Left kidney (tissue), 2 donors: ENCODE results near the gene ZNF106. TPM values are rescaled to one million over a fixed set of nuclear protein-coding genes. Genes with fewer than 3 reads are reported as not detected.

ENCODE experiments used
- DNase-seq: peaks from one replicate; pipeline ENCODE4 v3.0.0-alpha.2; 2013
- polyA plus RNA-seq: library from polyadenylated mRNA; unstranded; fragments of 120-200 nt; gene quantifications from one replicate; pipeline ENCODE4 v1.2.1, GENCODE V29; 2013; ENCODE audit not compliant: insufficient read length

The ZNF106 gene
- polyA plus RNA-seq, 1 donor = 56.5 TPM

DNA sequence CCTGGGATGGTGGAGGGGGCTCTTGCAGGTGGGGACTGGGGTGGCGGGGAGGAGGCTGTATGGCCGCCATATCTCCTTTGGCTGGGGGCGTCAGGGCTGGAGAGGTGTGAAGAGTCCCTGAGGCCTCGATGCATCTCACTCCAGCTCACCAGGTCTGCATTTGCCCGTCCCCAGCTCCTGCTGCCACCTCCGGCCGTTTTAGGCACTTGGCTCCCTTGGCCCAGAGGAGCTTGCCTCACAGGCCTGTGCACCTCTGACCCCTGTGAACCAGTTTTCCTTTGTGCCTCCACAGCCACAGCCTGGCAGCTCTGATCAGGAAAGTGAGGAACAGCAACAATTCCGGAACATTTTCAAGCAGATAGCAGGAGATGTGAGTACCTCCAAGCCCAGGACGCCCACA is 81.9 kb downstream of the ZNF106 start:
- no peak for DNase-seq

DNA sequence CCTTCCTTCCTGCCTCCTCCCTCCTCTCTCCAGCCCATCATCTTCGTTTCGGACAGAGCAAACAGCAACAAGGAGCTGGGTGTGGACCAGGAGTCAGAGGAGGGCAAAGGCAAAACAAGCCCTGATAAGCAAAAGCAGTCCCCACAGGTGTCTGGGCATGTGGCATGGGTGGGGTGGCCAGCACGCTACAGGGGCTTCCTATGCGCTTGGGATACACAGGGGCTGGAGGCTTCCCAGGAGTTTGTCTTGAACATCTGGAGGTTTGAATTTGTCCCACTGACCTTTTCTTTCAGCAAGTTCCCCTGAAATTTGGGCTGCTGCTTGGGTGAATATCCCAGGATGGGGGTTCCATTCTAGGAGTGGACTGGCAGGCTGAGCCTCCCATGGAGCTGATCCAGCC is 82.8 kb downstream of the ZNF106 start:
- DNase-seq = no peak

DNA sequence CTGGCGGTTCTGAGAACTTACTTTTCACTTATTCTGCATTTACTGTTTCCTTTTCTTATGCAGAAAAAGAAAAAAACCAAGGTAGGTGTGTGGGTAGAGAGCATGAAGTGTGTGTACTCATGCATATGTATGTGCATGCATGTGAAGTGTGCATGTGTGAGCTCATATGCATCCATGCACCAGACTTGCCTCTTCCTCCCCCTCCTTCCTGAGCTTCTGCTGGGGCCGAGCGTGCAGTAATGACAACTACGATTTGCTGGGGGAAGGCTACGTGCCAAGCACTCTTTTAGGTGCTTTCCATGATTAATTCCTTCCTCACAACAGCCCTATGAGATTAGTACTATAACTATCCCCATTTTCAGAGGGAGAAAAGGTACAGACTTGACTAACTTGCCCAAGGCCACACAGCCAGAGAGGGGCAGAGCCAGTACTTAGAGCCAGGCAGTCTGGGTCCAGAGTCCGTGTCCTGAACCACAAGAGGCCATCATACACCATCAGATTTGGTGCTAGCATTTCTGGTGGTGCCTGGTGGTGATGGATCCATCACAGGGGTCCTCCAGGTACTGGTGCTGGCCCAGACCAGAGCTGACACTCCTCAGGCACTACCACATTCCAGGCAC is 85.0 kb downstream of the ZNF106 start:
- DNase-seq = no peak

DNA sequence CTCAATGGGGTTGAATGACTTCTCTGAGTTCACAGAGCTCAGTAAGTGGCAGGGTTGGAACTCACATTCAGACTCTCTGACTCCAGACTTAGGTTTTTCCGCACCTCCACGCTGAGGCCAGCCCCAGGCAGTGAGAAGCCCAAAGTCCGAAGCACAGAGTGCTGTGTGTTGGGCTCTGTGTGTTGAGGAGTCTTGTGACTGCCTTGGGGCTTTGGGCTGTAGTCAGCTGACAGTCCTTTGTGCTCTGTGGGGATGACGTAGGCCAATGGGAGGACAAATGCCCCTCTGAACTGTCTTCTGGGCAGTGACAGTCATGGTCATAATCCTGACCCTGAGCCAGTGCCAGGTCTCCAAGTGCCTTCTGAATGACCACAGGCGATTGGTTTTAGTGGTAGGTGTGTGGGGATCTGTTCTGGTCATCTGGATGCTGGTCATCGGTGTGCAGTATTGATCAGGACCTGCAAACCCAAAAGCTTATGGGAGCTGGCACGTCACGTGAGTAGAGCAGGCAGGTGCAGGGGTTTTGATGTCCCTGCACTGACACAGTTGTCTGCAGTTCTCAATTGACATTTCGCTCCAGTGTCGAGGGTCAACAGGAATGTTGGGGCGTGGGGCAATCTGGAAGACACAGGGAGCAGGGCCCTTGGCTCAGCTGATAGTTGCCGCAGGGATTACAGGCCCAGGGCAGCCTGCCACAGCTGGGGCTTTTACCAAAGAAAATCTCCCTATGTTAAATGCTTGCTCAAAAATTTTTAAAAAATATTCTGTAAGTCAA is 86.3 kb downstream of the ZNF106 start:
- no peak for DNase-seq

DNA sequence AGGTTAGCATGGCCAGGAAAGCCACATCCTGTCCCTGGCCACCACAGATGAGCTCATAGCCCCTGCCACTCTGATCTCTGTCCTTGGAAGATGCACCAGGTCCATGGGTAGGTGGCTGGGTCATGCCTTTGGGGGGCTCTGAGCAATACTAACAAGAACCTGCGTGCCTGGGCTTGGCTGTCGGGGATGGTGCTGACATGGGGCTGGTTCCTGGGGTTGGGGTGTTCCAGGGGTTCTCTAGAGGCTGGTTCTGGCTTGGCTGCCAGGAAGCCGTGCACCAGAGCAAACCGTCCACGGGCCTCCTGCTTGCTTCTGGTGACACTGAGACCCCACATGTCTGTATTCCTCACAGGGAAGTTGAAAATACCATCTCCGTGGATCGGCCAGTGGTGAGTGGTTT is 87.6 kb downstream of the ZNF106 start:
- DNase-seq = no peak

DNA sequence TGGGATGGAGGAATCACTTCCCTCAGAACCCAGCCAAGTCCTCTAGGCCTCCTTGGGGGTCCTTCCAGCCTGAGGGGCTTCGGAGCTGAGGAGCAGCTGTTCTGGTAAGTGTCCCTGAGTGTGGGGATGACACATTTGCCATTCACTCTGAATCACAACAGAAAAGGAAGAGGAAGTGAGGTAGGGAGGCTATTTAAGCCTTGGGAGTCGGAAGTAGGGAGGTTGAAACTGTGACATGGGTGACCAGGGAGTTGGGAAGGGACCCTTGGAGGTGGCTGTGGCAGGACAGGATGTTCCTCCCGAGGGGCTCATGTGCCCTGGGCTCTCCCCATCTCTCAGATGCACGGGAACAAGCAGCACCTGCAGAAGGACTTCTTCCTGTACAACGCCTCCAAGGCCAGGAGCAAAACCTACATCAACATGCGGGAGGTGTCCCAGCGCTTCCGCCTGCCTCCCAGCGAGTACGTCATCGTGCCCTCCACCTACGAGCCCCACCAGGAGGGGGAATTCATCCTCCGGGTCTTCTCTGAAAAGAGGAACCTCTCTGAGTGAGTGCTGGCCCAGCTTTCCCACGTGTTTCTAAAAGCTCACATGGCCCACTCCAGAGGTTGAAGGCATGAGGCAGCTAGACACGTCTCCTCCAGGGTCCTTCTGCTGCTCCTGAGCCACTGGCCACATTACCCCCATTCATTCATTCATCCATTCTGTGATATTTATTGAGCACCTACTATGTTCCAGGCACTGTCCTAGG is 88.3 kb downstream of the ZNF106 start:
- DNase-seq = no peak

DNA sequence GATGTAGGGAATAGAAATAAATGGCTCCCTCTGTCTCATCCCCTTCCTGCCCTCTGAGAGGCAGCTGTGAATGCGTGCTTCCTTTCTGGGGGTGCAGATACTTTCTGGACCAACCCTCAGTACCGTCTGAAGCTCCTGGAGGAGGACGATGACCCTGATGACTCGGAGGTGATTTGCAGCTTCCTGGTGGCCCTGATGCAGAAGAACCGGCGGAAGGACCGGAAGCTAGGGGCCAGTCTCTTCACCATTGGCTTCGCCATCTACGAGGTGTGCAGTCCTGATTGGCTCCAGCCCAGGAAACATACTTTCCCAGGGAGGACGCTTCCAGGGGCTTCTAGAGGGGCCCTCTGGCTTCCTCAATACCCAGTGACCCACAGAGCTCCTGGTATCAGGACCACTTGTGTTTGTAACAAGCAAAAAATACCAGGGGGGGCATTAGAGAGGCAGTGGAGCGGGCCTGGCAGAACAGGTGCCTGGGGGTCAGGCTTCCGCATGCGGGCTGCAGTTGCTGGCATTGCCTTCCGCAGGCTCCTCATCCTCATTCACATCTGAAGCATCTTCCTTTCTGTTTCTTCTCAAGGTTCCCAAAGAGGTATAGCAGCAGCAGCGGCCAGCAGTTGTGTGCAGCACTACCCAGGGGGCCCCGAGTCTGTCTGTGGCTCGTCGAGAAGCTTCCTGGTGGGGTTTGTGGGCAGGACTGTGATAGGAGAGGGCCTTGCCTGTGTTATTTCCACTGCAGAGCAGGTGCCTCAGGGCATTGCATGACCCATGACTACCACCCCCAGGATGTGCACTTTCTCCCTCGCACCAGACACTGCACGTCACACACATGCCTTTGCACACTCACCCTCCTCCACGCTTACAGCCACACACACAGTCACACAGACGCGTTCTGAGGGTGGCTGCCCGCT is 89.1 kb downstream of the ZNF106 start:
- no peak for DNase-seq

DNA sequence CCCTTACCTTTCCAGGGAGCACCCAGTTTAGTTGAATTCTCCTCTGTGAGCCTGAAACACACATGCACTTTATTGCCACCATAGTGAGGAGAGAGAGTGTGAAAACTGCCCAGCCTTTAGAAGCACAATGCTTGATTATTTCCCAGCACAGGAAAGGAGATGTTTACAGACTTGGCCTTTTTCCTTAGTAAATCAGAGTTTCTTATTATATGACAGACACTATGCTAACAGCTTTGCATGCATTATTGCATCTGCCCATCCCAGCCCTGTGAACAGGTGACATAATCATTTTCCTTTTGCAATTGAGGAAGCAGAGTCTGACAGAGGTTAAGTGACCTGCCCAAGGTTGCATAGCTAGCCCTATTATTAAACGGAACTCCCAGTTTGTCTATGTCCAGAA is 95.1 kb downstream of the ZNF106 start:
- no peak for DNase-seq

DNA sequence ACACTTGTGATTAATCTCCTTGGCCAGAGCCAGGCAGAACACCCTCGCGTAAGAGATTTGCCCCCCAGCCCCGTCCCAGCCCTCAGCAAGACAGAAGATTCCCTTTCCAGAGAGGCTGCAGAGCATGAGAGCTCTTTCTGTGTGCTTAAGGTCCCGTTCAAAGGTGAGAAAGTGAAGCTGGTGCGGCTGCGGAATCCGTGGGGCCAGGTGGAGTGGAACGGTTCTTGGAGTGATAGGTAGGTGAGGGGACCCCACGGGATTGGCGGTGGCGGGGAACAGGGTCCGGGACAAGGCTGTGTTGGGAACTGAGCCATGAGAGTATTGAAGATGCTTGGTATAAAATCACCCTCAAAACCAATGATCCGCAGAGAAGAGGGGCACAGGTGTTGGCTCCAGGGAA is 96.8 kb downstream of the ZNF106 start:
- no peak for DNase-seq

DNA sequence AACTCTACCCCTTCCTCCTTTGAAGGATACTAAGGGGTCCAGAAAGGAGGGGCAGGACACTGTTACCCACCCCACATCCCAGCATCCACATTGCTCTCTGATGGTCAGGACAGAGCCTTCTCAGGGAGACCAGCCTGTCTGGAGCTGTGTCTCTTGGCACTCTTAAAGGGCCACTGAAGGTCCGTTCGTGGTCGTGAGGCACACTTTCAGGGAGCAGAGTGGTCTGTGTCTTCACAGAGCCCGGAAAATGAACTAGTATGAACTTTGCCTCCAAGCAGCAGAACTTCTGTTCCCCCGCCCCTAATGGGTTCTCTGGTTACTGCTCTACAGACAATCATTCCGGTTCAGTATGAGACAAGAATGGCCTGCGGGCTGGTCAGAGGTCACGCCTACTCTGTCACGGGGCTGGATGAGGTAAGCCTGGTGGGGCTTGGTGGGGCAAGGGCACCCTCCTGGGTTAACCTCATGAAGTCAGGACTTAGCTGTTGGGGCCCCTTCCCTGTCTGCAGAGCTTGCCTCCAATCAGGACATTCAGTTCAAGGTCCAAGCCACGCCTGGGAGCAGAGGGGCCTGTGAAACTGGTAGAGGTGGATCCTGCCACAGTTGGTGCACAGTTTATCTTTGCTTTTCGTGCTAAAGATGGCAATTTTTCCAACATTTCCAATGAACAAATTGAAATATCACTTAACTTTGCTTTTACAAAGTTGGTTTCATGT is 98.5 kb downstream of the ZNF106 start:
- DNase-seq = no peak

DNA sequence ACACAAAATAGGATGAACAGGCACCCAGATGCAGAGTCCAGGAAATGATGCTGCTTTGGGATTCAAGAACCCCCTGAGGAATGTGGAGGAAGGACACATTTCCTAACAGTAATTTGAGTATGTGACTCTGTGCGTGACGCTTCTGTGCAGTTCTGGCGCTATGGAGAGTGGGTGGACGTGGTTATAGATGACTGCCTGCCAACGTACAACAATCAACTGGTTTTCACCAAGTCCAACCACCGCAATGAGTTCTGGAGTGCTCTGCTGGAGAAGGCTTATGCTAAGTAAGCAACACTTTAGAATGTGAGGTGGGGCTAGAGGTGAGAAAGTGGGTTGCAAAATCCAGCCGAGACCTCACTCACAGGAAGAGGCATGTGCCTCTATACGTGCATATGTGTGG is 103.3 kb downstream of the ZNF106 start:
- no peak for DNase-seq

DNA sequence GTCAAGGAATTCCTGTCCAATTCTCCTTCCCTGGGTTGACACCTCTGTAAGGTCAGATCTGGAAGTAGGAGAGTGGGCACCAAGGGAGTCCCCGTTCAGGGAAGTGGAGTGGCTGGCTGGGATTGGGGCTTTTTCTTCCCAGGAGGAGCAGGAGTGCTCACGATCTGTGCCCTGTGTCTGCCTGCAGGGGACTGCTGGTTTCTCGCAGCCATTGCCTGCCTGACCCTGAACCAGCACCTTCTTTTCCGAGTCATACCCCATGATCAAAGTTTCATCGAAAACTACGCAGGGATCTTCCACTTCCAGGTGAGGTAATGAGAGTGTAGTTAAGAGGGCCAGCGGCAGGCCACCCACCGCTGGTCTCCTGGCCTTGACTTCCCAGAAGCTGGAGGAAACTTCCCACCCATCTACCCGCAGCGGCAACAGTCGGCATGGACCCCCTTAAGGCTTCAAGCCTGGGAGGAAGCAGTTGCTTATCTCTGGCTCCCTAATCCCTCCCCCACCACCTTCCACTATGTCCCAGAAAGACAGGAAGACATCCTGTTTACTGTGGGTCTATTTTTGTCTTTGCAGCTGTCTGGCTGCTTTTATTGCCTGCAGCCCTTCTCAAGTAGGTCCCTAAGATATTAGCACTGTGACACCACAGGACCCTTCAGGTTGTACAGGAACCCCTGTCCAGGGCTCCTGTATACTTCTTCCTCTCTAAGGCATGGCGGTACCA is 104.8 kb downstream of the ZNF106 start:
- no peak for DNase-seq

DNA sequence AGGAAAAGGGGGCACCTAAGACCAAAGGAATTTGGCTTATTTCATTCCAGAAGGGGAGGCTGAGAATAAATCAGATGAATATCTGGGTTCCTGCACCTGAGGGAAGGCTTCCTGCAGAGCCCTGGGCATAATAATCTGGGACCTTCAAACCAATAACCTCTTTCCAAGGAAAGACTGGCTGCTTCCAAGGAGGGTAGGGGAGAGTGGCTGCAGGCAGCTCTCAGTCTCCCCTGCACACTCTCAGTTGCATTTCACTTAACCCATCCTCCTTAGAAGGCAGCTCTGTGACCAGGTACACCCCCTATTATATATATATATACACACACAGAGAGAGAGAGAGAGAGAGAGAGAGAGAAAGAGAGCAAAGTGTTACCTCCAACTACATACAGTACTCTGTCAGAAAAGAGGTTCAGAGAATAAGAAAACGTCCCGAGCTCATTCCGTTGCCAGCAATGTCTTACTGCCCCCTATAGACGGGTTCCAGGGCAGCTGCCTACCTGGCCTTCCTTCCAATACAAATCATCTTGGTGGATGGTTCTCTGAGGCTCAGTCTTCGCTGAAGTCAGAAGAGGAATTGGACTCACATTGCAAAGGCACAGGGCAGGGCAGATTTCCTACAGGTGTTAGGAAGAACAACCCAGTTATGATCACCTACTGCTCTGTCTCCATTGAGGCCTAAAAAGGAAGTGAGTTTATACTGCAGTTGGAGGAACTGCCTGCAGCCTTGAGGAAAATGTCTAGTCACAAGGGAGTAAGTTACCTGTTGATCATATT is 105.5 kb downstream of the ZNF106 start:
- peak; percentile 27 for DNase-seq

DNA sequence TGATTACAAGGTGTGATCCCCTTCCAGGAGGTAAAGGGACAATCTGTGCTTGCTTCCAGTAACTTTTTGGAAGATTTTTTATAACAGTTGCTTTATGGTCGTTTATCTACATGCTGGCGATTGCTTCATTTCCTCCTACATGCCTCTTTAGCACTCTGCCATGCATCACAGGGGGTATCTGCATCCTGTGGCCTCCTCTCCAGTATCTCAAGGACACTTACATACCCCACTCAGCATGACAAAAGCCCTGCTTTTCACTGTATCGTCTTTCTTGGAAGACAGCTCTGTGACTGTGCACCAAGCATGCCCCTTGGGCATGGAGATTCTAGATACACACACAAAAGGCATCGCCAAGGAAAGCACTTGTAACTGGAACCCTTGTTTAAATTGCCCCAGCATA is 106.3 kb downstream of the ZNF106 start:
- no peak for DNase-seq

DNA sequence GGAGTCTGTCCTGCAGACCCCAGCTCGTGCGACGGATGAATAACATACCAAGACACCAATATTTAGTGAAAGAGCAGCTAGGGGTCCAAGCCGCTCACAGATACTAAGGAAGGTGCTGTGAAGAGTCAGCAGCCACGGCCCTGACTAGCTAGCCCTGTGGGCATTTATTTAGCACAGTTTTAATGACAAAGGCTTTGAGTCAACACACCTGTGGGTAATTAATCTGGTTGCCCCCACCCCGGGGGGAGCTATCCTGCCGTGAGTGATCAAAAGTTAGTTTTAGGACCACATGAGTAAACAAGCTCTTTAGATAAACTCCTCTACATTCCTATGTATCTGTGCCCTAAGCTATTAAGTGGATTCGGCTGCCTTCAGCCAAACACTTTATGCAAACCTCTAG is 112.9 kb downstream of the ZNF106 start:
- no peak for DNase-seq

DNA sequence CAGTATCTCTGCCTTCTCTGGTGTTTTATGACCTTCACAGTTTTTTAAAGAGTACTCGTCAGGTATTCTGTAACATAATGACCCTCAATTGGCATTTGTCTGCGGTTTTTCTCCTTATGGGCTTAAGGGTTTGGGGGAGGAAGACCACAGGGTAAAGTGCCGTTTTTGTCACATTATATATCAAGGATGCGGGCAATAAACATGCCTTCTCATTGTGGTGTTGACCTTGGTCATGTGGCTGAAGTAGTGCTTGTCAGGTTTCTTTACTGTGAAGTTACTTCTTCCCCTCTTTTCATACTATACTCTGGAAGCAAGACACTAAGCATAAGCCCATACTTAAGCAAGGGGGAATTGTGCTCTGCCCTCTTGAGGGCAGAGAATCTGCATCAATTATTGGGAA is 115.0 kb downstream of the ZNF106 start:
- no peak for DNase-seq

DNA sequence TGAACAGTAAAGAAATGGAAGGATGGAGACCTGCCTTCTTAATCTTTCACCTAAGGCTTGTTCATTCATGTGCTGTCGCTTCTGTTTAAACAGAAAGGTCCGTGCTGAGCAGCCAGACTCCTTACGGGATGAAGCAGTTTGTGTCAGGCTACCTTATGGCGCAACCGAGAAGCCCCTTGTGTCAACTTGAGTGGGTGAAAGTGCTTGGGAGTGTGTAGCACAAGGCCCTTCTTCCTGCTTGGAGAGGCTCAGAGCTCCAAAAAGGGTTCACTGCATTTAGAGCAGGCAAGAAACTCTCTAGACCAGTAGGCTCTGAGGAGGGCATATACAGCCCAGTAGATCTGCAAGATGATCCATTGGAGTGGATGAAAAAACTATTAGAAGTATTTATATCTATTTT is 115.7 kb downstream of the ZNF106 start:
- DNase-seq = no peak

DNA sequence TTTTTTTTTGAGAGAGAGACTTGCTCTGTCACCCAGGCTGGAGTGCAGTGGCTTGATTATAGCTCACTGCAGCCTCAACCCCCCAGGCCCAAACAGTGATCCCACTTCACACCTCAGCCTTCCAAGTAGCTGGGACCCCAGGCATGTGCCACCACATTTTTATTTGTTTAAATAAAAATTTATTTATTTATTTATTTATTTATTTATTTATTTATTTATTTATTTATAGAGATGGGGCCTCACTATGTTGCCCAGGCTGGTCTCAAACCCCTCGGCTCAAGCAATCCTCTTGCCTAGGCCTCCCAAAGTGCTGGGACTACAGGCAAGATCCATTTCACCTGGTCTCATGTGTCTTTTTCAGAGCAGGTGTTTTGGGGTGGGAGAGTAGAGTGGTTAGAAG is 116.1 kb downstream of the ZNF106 start:
- DNase-seq = no peak

DNA sequence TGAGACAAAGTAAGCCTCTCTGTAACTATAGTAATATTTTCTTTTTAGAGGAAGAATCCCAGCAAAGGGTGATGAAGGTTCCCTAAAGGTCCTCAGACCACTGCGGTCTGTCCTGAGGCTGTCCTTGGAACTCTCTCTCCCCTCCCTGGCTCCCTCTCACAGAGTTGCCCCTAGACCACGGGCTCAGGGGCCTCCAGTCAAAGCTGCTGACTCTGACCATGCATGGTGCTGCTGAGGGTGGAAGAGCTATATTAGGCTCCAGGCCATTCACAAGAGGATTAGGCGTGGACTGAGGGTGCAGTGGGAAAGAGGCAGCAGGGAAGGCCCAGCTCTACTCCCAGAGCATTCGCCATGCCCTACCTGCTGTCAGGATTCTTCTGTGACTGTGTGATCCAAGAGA is 117.0 kb downstream of the ZNF106 start:
- no peak for DNase-seq

DNA sequence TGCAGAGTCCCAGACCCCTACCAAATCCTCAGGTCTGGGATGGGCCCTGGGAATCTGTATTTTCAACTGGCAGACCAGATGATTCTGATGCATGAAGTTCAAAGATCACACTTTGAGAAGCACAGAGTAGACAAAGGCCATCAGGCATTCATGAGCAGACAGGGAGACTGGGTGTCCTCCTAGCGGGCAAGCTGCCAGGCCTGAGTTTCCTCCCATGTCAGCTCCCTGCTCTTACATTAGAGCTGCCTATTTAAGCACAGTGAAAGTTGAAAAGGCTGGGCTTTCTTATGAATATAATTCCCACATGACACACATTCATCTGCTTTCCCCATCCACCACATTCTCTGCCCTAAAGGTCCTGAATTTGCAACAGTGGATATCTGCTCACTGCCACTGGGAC is 117.7 kb downstream of the ZNF106 start:
- DNase-seq = no peak
